Measurements from ENCODE around the gene RNF111.

DNA sequence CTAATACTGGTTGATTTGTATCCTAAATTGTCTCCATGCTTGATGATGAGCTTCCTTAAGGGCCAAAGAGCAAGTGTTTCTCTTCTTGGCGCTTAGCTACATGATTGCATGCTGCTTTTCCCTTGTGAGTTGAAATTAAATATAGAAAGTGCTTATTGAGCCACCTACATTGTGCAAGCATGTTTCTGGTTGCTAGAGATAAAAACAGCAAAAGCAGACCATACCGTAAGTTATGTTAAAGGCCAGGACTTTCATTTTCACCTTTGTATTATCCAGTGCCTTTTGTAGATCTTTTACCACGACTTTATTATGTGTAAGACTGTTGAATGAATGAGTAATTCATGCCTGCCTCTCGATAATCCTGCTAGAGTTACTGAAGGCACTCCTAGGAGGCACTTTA lies 75.6 kb downstream of the RNF111 start:
- TF ChIP-seq, protein P1, sequence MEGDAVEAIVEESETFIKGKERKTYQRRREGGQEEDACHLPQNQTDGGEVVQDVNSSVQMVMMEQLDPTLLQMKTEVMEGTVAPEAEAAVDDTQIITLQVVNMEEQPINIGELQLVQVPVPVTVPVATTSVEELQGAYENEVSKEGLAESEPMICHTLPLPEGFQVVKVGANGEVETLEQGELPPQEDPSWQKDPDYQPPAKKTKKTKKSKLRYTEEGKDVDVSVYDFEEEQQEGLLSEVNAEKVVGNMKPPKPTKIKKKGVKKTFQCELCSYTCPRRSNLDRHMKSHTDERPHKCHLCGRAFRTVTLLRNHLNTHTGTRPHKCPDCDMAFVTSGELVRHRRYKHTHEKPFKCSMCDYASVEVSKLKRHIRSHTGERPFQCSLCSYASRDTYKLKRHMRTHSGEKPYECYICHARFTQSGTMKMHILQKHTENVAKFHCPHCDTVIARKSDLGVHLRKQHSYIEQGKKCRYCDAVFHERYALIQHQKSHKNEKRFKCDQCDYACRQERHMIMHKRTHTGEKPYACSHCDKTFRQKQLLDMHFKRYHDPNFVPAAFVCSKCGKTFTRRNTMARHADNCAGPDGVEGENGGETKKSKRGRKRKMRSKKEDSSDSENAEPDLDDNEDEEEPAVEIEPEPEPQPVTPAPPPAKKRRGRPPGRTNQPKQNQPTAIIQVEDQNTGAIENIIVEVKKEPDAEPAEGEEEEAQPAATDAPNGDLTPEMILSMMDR (optimal IDR thresholded peaks at IDR 0.05 in 1 of 3, IDR thresholded peaks at IDR 0.05 in 1 of 3, conservative IDR thresholded peaks at IDR 0.05 in 1 of 3; ENCODE audit: extremely low read depth in 1 of 3, insufficient read depth in 2 of 3, low read length in 3 of 3): no peak
- no peak for TF ChIP-seq EZH2 (IDR thresholded peaks at IDR 0.05; ENCODE audit: low read length)
